Esophagus squamous epithelium (tissue), 5 donors: ENCODE measurements around the gene PABPN1. TPM values are rescaled to one million over a fixed set of nuclear protein-coding genes. Genes with fewer than 3 reads are reported as not detected.

Source experiments
- DNase-seq: peaks from one replicate; lab custom pipeline; 2025; lab: John Stamatoyannopoulos, UW
- H3K27ac ChIP-seq, 4 donors: fragments of 200-600 bp; sonication (generic); one replicate each; pipeline ENCODE4 v1.5.1; 2016 to 2019; ENCODE audit warnings: mild to moderate bottlenecking in 1 of 4
- H3K27me3 ChIP-seq, 4 donors: fragments of 200-600 bp; sonication (generic); 1 replicate in 3 of 4; 2 replicates in 1 of 4; pipeline versions ENCODE4 v1.5.1 to v1.6.0; 2017 to 2021; ENCODE audit warnings: antibody characterized with exemption in 1 of 4
- H3K36me3 ChIP-seq, 3 donors: fragments of 200-600 bp; sonication (generic); one replicate each; pipeline ENCODE4 v1.5.1; 2016 to 2019
- H3K4me1 ChIP-seq, 3 donors: fragments of 200-600 bp; sonication (generic); one replicate each; pipeline ENCODE4 v1.5.1; 2017 to 2019
- H3K4me3 ChIP-seq, 4 donors: fragments of 200-600 bp; sonication (generic); 1 replicate in 3 of 4; 2 replicates in 1 of 4; pipeline ENCODE4 v1.5.1; 2016 to 2019; ENCODE audit warnings: mild to moderate bottlenecking in 2 of 4, moderate library complexity in 1 of 4
- H3K9me3 ChIP-seq, 3 donors: fragments of 200-600 bp; sonication (generic); one replicate each; pipeline ENCODE4 v1.5.1; 2016 to 2019
- CTCF ChIP-seq, 6 experiments: fragments of 450-650 bp in 4 of 6; fragments of 200-600 bp in 2 of 6; sonication (generic) in 2 of 6; IDR thresholded peaks; one replicate each; pipeline ENCODE4 v1.5.1; 2016 to 2019; ENCODE audit warnings: antibody characterized with exemption in 6 of 6, mild to moderate bottlenecking in 4 of 6, moderate library complexity in 4 of 6
- POLR2A ChIP-seq, 4 donors: fragments of 450-650 bp; IDR thresholded peaks; one replicate each; pipeline ENCODE4 v1.6.1; 2017; ENCODE audit warnings: antibody characterized with exemption in 4 of 4, mild to moderate bottlenecking in 4 of 4, moderate library complexity in 3 of 4
- WGBS, 2 donors: methylation state at CpG; one replicate each; pipeline ENCODE4 v1.1.5; 2018; 5-methylcytosine and 5-hydroxymethylcytosine counted together
- intact Hi-C: fragments of 100-400 bp; cut with DNase I; formaldehyde crosslinking; loops from one replicate; pipeline ENCODE4 v1.15.0; 2022
- total RNA-seq, 4 donors: library from RNA; depleted of rRNA; stranded (reverse); fragments of >200 nt; gene quantifications; one replicate each; pipeline ENCODE4 v1.1.0, GENCODE V29; 2016
- donor health status: DM: yes; HTN: yes; CAD: no.

The PABPN1 gene
- total RNA-seq, 4 donors from 2014 or later: 28.2 to 63.8 (median 51.3) TPM

GRCh38 chr14:23355871-23356435, 34.7 kb downstream of the PABPN1 start:
- no peak for TF ChIP-seq POLR2A (IDR thresholded peaks at IDR 0.05)
- TF ChIP-seq CTCF (IDR thresholded peaks at IDR 0.05): no peak
- 87 to 91% methylated on average over 6 of the region's 6 CpGs for WGBS, 2 donors
- H3K27ac ChIP-seq: no peak overlapping the region
- no peaks in the 10 kb centered on the region for H3K9me3 ChIP-seq
- DNase-seq: no peak
- H3K4me1 ChIP-seq: peaks cover 9 to 33% (median 15%) of the 10 kb centered on the region in 3 donors
- intact Hi-C loops: no loop called here
- H3K27me3 ChIP-seq: peaks cover 0 to 42% (median 0%) of the 10 kb centered on the region in 4 donors
- peaks cover 5 to 49% (median 16%) of the 10 kb centered on the region in 3 donors for H3K36me3 ChIP-seq
- no peak overlapping the region for H3K4me3 ChIP-seq

- no peak for DNase-seq
- H3K27me3 ChIP-seq: peaks cover 0 to 34% (median 0%) of the 10 kb centered on the region in 4 donors
- H3K4me1 ChIP-seq: peaks cover 12 to 37% (median 17%) of the 10 kb centered on the region in 3 donors
- no peak for TF ChIP-seq CTCF (IDR thresholded peaks at IDR 0.05)
- TF ChIP-seq POLR2A (IDR thresholded peaks at IDR 0.05): no peak
- no peaks in the 10 kb centered on the region for H3K9me3 ChIP-seq
- 82 to 93% methylated on average over 3 to 4 of the region's 4 CpGs for WGBS, 2 donors
- no peak overlapping the region for H3K4me3 ChIP-seq
- intact Hi-C loops: no loop called here
- H3K27ac ChIP-seq: no peak overlapping the region
- H3K36me3 ChIP-seq: peaks cover 5 to 49% (median 16%) of the 10 kb centered on the region in 3 donors
Measured at GRCh38 chr14:23356662-23357061, 35.4 kb downstream of the PABPN1 start.

GRCh38 chr14:23357261-23357660, 36.0 kb downstream of the PABPN1 start:
- Histone ChIP-seq H3K4me3 (no peak overlapping the region), H3K36me3 (peaks cover 5 to 49% (median 16%) of the 10 kb centered on the region in 3 donors), H3K9me3 (no peaks in the 10 kb centered on the region), H3K27ac (no peak overlapping the region), H3K27me3 (peaks cover 0 to 28% (median 0%) of the 10 kb centered on the region in 4 donors), H3K4me1 (peaks cover 6 to 37% (median 16%) of the 10 kb centered on the region in 3 donors)
- intact Hi-C loops: no loop called here
- DNase-seq: no peak
- TF ChIP-seq CTCF (IDR thresholded peaks at IDR 0.05): no peak
- no peak for TF ChIP-seq POLR2A (IDR thresholded peaks at IDR 0.05)
- WGBS, 2 donors: 40 to 81% methylated on average over 1 to 7 of the region's 8 CpGs

- intact Hi-C loops: no loop called here
- Histone ChIP-seq H3K36me3 (peaks cover 5 to 49% (median 16%) of the 10 kb centered on the region in 3 donors), H3K4me1 (peaks cover 4 to 37% (median 10%) of the 10 kb centered on the region in 3 donors), H3K27me3 (peaks cover 0 to 21% (median 0%) of the 10 kb centered on the region in 4 donors), H3K9me3 (no peaks in the 10 kb centered on the region), H3K4me3 (no peak overlapping the region), H3K27ac (no peak overlapping the region)
- 76 to 77% methylated on average over 3 of the region's 3 CpGs for WGBS, 2 donors
- TF ChIP-seq POLR2A (IDR thresholded peaks at IDR 0.05) (no peak), CTCF (IDR thresholded peaks at IDR 0.05) (no peak)
- DNase-seq: no peak
Measured at GRCh38 chr14:23358042-23358441, 36.8 kb downstream of the PABPN1 start.

GRCh38 chr14:23358553-23359166, 37.4 kb downstream of the PABPN1 start:
- intact Hi-C loops: no loop called here
- Histone ChIP-seq H3K4me3 (no peak overlapping the region), H3K4me1 (peaks cover 10 to 39% (median 13%) of the 10 kb centered on the region in 3 donors), H3K27ac (no peak overlapping the region), H3K36me3 (peaks cover 5 to 49% (median 16%) of the 10 kb centered on the region in 3 donors), H3K27me3 (peaks cover 0 to 15% (median 0%) of the 10 kb centered on the region in 4 donors), H3K9me3 (no peaks in the 10 kb centered on the region)
- 85 to 92% methylated on average over 6 to 12 of the region's 12 CpGs for WGBS, 2 donors
- DNase-seq: no peak
- TF ChIP-seq CTCF (IDR thresholded peaks at IDR 0.05): no peak
- no peak for TF ChIP-seq POLR2A (IDR thresholded peaks at IDR 0.05)
